ENCODE data around the gene NSDHL. TPM values are rescaled to one million over a fixed set of nuclear protein-coding genes. Genes with fewer than 3 reads are reported as not detected.

NSDHL gene
- total RNA-seq, 1 donor from 2014 or later = 12.5 TPM

DNA sequence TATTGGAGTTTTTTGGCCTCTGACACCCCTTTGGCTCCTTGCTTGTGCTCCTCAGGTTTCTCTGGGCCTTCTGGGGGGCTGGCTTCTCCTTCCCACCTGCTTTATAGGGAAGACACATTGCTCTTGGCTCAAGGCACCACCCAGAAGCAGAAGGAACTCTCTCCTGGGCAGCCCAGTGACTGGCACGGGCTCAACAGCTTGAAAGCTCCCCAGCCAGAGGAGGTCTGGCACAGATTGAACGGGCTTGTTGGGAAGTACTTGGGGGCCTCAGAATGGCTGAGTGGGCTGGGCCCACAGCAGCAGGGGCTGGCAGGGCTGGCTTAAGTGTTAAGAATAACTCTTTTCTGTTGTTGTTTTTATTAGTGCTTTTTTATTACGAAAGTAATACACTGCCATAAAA lies 55.9 kb downstream of the NSDHL start:
- intact Hi-C loops (cut with DNase I) = no loop called here
- DNase-seq (ENCODE audit: low spot score) = no peak

DNA sequence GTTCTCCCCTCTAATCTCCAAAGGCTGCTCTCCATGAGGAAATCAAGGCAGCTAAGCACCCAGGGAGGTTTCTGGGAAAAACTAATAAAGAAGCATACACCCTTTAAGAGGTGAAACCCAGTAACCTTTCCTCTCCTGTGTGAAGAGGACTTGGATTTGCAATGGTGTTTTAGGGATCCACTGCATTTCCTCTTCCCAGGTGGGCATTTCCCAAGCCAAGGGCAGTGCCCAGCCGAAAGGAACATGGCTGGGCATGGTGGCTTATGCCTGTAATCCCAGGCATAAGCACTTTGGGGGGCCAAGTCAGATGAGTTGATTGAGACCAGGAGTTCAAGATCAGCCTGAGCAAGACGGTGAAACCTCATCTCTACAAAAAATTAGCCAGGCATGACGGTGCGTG lies 61.6 kb downstream of the NSDHL start:
- intact Hi-C loops (cut with DNase I) = no loop called here
- no peak for DNase-seq (ENCODE audit: low spot score)

DNA sequence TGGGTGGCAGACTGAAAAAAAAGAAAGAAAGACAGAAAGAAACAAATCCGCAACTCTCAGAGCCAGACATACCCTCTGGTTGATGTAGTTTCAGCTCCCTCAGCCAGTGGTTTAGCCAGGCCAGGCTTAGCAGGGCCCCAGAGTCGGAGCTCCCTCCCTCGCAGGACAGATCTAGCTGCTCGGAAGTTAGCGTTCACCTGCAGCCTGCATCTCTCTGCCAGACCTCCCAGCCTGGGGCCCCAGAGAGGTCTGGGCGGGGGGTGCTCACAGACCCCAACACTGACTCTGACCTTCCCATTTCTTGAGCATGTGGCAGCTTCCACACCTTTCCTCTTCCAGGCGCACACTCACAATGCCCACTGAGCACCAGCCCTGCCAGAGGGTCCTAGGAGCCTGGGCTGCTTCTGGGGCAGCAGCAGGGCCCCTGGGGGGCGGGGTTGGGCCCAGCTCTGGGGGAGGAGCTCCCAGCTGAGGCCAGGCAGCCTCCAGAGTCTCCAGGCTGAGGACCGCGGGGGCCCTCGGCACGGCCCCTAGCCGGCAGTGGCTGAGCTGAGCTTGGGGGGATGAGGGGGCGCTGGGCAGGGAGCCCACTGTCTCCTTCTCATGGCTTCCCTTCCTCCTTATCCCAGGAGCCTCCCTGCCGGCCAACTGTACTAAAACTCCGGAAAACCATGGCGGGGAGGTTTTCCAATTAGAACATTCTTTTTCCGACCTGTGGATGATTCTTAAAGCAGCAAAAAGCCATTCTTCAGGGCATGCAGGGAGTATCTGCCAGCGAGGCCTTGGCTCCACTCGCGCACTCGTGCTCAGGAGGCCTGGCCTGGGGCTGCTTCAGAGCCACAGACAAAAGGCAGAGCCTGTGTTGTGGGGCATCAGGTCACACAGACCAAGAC lies 62.4 kb downstream of the NSDHL start:
- intact Hi-C loops (cut with DNase I) = no loop called here
- no peak for DNase-seq (ENCODE audit: low spot score)

DNA sequence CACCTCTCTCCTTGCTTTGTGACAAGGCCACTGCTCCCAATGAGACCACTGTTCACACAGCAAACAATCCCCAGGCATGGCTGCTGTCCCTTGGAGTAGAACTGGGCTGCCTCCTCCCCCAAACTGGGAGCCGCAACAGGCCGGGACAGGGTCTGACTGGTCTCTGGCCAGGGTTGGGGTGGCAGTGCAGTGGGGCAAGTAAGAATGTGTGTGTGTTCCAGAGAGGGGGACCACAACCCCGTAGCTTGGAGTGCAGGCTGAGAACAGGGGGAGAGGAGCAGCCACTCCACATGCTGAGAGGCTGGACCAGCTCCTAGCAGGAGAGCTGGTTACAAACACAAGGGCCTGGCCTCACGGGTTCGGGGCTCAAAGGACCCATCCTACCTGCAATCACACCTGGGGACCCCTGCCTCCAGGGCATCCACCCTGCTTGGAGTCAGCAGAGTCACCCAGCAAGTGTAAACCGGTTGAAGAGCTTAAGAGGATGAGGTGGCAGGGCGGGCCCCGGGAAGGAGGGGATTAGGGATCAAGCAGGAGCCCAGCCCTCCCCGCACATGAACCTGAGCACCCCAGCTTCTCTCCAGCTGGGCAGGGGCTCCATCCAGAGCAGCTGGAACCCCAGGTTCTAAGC lies 63.2 kb downstream of the NSDHL start:
- no peak for DNase-seq (ENCODE audit: low spot score)
- intact Hi-C loops (cut with DNase I) = no loop called here

DNA sequence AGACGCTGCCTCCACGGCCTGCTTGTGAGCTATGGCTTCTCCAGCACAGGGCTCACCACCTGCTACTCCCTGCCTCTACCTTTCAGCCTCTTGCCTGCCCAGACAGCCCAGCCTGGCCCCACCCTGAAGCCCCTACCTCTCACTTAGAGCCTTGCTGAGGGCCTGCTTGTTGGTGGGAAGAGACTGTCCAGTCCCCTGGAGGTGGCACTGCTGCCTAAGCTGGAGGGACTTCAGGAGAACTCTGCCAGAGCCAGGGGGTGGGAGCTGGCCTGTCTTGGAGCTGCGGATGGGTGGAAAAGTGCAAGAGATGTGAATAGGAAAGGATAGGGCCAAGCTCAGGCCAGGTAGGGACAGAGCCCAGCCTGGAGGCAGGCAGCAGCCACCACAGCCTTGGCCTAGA lies 64.3 kb downstream of the NSDHL start:
- intact Hi-C loops (cut with DNase I) = no loop called here

DNA sequence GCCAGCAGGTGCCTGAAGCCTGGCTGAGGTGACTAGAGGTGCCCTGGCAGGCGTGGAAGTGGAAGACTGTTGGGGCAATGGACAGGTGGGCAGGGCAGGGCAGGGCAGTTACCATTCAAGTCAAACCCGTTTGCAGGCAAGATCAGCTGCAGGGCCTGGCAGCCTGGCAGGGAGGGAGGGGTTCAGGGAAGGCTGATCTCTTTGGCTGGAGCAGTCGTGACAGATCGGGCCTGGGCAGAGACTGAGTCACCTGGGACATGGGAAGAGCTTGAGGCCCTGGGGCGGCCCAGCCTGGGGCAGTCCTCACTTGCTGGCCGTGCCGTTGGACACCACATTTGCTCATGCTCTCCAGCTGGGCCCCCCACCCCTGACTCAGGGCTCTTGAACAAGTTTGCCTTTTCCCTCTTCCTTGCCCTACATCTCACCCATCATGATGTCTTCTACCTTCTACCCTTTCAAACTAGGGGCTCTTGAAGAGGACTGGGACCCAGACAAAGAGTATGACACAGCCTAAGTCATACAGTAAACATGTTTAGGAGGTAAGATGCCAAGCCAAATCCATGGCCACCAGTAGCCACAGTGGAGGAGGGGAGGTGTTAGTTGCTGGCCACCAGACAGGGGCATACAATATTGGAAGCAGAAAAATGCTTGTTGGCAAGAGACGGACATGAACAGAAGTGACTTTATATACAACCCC lies 65.0 kb downstream of the NSDHL start:
- intact Hi-C loops (cut with DNase I) = no loop called here
- DNase-seq (ENCODE audit: low spot score) = no peak

More for the DNA sequence above, 64.3 kb downstream of the NSDHL start:
- DNase-seq (ENCODE audit: low spot score) = no peak

DNA sequence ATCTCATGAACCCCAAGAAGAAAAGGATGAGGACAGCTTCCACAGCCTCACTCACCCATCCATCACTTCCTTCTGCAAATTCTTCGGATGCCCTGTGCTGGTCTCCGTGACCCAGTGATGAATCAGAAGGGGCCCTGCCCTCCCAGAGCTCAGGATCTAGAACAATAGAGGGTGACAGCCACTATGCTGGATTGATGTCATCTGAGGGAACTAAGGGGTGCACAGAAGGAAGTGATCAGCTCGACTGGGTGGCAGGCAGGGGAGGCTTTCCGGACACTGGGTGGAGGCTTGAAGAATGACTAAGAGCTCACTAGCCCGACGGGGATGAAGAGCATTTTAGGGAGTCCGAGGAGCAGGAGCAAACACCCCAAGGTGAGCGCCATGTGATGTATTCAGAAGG lies 65.6 kb downstream of the NSDHL start:
- intact Hi-C loops (cut with DNase I) = no loop called here

DNA sequence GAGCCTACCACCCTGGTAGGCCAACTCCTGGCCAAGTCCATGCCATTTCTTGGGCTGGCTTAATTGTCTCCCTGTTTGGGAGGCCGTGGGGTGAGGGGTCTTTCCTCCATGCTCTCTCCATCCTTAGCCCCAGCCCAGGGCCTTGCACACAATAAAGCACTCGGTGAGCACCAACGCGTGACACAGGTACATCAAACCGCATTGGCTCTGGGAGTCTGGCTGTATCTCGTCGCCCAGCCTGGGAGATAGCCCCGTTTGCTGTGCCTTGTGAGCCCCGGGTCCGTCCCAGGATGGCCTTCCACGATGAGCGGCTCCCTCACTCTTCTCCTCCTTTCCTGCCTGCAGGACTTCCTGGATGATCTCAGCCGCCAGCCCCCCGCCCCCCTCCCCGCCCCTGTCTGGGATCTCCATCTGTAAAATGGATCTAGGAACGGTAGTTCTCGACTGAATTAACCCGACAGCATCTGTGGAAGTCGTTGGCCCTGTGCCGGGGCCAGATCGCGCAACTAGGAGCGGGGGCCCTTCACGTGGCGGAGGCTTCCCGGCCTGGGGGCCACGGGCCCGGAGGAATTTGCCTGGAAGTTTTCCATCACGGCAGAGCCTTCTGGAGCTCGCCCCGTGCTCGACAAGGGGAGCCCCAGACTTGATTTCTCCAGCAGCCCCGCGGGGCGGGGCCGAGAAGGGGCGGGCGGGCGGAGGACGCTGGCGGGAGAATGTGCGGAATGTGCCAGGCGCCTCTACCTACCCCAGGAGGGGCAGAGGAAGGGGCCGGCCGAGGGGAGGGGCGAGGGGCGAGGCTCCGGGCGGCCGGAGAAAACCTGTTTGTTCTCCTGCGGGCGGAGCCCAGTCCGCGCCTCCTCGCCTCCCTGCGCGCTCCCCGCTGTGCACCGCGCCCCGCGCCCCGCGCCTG lies 66.6 kb downstream of the NSDHL start, which contains the start of gene ZNF185:
Gene ZNF185 (plus strand): TSS at position 846 of the 910 bp plus-strand sequence. CDS start 16,423 bp downstream, outside the sequence.
- no peak for DNase-seq (ENCODE audit: low spot score)
- intact Hi-C loops (cut with DNase I) = no loop called here

More for the DNA sequence above, 65.6 kb downstream of the NSDHL start:
- no peak for DNase-seq (ENCODE audit: low spot score)

DNA sequence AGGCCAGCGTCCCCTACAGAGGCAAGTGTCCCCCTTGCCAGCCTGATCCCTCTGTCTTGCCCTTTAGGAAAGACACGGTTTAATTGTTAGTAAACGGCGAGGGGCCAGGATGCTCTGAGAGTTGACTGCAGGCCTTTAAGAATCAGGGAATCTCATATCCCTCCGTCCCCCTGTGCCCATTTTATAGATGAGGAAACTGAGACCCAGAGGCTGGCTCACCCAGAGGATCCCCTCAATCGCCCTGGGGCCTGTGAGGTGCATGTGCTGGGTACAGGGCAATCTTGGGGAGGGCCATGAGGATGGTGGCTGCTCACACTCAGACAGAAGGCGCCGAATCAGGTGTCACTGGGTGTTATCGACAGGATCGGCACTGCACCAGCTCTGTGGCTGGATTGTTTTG lies 67.6 kb downstream of the NSDHL start:
- DNase-seq (ENCODE audit: low spot score) = no peak
- intact Hi-C loops (cut with DNase I) = no loop called here

DNA sequence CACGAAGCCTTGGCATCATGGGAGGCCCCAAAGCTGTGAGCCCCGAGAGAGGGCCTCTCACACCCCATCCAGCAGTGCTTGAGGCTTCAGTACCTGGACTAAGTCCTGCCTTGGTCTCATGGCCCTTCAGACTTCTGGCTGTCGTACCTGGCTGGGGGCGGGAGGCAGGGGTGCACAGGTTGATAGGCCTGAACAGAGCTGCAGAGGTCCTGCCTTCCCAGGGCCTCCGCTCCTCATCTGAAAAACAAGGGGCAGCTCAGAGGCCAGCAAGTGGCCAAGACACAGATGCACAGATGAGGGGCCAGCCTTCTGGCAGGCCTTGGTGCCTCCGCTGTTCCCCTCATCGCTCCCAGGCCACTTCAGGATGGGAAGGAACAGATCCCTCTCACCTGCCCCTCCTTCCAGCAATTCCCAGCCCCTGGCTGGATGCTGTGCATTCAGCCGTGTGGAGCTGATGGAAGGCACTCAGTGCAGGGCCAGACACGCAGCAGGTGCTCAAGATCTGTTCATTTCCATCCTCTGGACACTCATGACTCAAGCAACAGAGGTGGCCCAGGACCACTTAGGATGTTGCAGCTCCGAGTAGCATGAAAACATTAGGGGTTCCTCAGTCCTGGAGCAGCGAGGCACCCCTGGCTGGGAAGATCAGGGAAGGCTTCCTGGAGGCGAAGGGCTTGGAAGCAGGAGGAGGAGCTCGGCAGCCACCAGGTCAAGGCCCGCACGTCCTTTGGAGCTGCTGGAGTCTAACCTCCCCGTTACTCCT lies 68.4 kb downstream of the NSDHL start:
- DNase-seq (ENCODE audit: low spot score) = no peak
- intact Hi-C loops (cut with DNase I) = no loop called here

DNA sequence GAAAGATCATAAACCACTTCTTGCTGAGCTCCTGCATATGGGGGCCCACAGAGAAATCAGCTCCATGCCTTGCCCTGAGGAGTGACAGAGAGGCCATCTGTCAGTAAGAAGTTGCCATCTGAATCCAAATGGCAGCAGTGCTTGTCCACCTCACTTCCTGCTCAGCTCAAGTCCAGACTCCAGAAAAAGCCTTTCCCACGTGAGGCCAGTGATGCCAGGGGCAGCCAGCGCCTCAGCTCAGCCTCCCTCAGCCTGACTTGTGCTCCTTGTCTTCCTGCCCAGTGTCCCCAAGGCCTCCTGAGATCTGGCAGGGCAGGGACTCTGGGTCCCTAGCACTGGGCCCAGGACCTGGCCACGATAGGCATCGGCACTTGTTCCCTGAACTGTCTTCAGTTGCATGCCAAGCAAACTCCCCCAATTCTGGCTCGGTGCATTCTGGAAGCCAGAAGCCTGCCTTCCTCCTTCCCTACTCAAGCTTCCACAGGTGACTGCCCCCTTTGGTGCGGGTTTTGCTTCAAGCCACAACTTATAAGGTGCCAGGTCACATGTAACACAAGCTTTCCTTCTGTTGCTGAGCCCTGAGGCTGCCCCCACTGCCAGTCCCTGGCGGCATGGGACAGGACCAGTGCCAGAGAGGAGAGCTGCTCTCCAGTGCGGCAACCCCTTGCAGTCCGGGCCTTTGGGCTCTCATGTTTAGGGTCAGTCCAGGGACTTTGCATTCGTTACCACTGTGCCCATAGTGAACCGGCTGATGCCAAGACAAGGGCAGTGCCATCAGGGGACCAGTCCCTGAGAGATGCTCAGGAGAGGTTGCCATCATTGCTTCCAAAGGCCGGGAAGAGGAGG lies 69.2 kb downstream of the NSDHL start:
- intact Hi-C loops (cut with DNase I) = no loop called here
- no peak for DNase-seq (ENCODE audit: low spot score)

DNA sequence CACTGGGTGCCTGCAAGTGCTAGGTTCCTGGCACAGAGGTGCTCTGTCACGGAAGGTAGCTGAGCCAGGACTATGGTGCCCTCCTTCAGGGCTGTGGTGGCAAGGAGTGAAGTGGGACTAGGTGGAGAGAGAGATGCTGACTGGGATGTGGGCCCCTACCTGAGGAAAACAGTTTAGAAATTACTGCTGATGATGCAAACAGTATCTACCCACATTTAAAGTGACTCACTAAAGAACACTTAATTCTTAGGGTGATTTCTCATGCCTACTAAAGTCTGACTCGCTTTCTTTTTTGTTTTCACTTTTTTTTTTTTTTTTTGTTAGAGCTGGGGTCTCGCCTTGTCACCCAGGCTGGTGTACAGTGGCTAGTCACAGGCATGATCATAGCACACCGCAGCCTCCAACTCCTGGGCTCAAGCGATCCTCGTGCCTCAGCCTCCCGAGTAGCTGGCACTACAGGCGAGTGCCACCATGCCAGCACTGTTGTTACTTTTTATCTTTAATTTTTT lies 70.1 kb downstream of the NSDHL start:
- DNase-seq (ENCODE audit: low spot score) = no peak
- intact Hi-C loops (cut with DNase I) = no loop called here

DNA sequence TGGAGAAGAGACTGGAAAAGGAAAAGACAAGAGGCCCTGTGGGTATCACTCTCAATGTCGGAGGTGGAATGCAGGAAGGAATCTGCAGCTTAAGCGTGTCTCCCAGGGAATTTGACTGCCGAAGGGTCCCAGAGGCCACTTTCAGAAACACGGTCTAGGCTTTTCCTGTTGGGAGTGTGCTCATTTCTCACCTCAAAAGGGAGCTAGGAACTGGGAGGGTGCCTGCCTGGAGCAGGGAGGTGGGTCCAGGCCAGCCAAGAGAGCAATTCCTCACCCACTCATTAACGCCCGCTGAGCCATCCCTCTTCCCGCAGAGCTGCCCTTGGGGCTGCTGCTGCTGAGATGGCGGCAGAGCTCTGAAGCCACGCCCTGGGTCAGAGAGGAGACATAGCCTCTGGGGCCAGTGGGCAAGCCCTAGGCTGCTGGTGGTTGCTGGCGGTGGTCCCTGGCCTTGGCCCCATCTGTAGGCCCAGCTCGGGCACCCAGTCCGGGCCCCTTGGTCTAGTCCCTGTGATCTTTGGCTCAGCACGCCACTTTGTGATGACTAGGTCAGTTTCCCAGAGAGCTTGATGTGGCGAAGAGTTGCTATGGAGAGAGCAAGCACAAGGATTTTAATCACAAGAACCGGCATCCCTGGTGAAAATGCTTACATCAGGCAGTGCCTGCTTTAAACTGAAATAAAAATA lies 71.1 kb downstream of the NSDHL start:
- intact Hi-C loops (cut with DNase I) = no loop called here
- no peak for DNase-seq (ENCODE audit: low spot score)

DNA sequence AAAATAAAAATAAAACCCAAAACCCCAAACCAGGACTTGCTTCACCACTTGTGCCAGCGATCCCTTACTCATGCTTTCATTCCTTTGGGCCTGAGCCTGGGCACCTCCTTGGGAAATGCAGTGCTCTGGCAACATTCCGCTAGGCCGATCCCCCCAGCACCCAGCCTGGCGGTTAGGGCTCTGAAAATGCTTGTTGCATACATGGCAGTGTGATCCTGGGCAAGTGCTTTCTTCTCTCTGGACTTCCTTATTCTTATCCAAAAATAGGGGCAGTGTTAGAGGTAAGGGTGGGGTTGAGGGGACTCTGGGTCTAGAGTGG lies 71.6 kb downstream of the NSDHL start:
- intact Hi-C loops (cut with DNase I) = no loop called here
- no peak for DNase-seq (ENCODE audit: low spot score)

DNA sequence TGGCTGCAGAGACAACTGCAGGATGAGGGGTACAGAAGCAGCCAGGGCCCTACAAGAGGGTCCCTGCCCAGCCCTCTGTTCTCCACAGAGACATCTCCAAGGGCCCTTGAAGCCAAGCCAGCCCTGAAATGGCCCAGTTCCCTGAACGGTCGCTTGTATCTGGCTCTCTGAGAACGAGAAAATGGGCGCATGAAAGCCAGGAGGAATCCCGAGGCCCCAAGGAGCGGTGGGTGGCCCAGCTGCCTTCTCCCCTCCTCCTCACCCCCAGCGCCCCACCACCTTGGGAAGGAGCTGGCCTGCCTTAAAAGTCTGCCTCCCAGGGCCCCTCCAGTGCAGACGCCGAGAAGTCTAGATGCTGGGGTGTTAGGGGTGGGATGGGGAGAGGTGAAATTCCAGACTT lies 72.7 kb downstream of the NSDHL start:
- intact Hi-C loops (cut with DNase I) = no loop called here
- no peak for DNase-seq (ENCODE audit: low spot score)

DNA sequence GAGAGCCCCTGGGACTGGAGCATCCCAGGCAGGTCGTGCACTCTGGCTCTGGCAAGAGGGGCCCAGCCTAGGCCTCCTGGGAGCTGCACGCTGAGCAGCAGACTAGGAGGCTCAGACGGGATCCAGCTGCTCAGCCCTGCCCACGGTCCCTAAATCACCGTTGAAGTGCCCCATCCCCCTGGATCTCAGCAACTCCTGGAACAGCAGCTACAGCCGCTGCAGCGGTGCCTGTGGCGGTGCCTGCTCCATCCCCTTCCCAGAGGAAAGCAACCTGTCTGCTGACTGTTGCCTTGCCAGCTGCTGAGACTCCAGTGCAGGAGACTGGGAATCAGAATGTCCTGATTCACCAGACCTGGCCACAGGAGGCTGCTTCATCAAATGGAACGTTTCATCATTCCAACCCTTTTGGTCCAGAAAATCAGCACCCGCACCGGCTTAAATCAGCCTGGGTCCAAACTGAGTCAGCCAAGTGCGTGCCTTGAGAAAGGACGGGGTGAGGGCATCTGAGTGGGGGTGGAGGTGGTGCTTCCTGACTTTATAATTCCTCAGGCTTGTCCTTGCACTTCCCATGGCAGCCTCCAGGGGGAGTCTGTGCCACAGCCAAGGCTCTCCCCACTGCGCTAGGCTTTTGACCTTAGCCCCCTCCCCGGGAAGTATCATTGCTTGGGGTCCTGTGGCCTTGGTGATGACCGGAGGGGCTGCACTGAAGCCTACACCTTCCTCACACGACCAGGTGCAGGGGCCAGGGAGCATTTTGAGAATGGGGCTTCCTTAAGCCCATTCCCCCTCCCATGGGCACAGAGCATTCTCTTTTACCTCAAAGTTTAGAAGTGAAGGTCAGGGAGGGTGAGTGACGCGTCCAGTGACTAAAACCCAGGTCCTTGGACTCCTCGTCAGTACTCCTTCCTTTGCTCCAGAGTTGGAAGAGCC lies 73.6 kb downstream of the NSDHL start:
- intact Hi-C loops (cut with DNase I) = no loop called here

More for the DNA sequence above, 73.6 kb downstream of the NSDHL start:
- DNase-seq (ENCODE audit: low spot score) = no peak
